K562 (cell line): ENCODE data around the gene CFAP206. TPM values are rescaled to one million over a fixed set of nuclear protein-coding genes. Genes with fewer than 3 reads are reported as not detected.

ENCODE experiments used
- ATAC-seq: fragments of 200-7000 bp; cut with Tn5 transposase; 3 replicates; pipeline ENCODE4 v1.9.1; 2020; ENCODE audit warnings: moderate library complexity
- BruUV-seq: library from RNA; stranded (reverse); fragments of 400-500 nt; replicated peaks from 2 replicates; lab custom pipeline; 2021; lab: Mats Ljungman, UMichigan
- CTCF ChIA-PET: fragments of 300-600 bp; formaldehyde crosslinking; extraction: SDS; loops from one replicate; lab custom pipeline; 2021; ENCODE audit warnings: low intra/inter-chr PET ratio; lab: Yijun Ruan, JAX
- POLR2A ChIA-PET: fragments of 300-600, 350-650 bp; sonication (Branson Sonifier 250); formaldehyde crosslinking; extraction: SDS; loops from one replicate; lab custom pipeline; 2021; ENCODE audit warnings: antibody characterized with exemption, inconsistent platforms; lab: Yijun Ruan, JAX
- DNase-seq, 4 experiments: peaks; one replicate each; pipeline versions ENCODE4 v3.0.0 to v3.0.0-alpha.2; 2011 to 2018; ENCODE audit warnings: low spot score in 3 of 4, mixed read lengths in 3 of 4; ENCODE audit errors: extremely low read depth in 1 of 4
- FAIRE-seq: peaks from 2 replicates; lab custom pipeline; 2011; peaks lifted over from hg19 to GRCh38; lab: Jason Lieb, UNC
- H2AFZ ChIP-seq: 2 replicates; pipeline ENCODE4 v1.6.0; 2011; ENCODE audit warnings: low read depth, low read length, control low read depth, inconsistent platforms
- H3K27ac ChIP-seq: fragments of 200-600 bp; 3 replicates; pipeline ENCODE4 v1.8.0; 2011; ENCODE audit warnings: low read depth, mild to moderate bottlenecking, control low read depth, inconsistent platforms, low read length, moderate library complexity, mixed read lengths; ENCODE audit errors: extremely low read depth
- H3K27me3 ChIP-seq, 2 experiments: fragments of 300-600 bp in 1 of 2; 2 replicates in 1 of 2; 3 replicates in 1 of 2; pipeline versions ENCODE4 v1.6.0 to v1.8.0; 2011; ENCODE audit warnings: inconsistent platforms in 2 of 2, low read length in 2 of 2, mild to moderate bottlenecking in 1 of 2, mixed read lengths in 1 of 2, moderate library complexity in 1 of 2; ENCODE audit not compliant: control insufficient read depth in 2 of 2, insufficient read depth in 2 of 2
- H3K36me3 ChIP-seq: fragments of 300-600 bp; 3 replicates; pipeline ENCODE4 v1.8.0; 2011; ENCODE audit warnings: mild to moderate bottlenecking, low read length, inconsistent platforms; ENCODE audit not compliant: control insufficient read depth, insufficient read depth
- H3K4me1 ChIP-seq, 2 experiments: fragments of 200-600 bp in 1 of 2; replicated peaks in 1 of 2; 2 replicates in 1 of 2; 3 replicates in 1 of 2; pipeline versions ENCODE4 v1.5.1 to v1.8.0; 2011; ENCODE audit warnings: inconsistent platforms in 2 of 2, low read length in 2 of 2, mild to moderate bottlenecking in 1 of 2, mixed read lengths in 1 of 2, moderate library complexity in 1 of 2; ENCODE audit not compliant: control insufficient read depth in 2 of 2, insufficient read depth in 2 of 2
- H3K4me2 ChIP-seq: 2 replicates; pipeline ENCODE4 v1.6.1; 2011; ENCODE audit warnings: low read length, control low read depth, inconsistent platforms, mixed read lengths; ENCODE audit not compliant: insufficient read depth
- H3K4me3 ChIP-seq: fragments of 200-600 bp; sonication (generic), shearing (Covaris generic); 2 replicates; pipeline ENCODE4 v1.5.1; 2016; ENCODE audit warnings: control low read depth, inconsistent platforms
- H3K79me2 ChIP-seq: fragments of 200-600 bp; 3 replicates; pipeline ENCODE4 v1.8.0; 2011; ENCODE audit warnings: low read length, inconsistent platforms; ENCODE audit not compliant: control insufficient read depth, insufficient read depth
- H3K9ac ChIP-seq, 2 experiments: 2 replicates each; pipeline versions ENCODE4 v1.6.0 to v1.6.1; 2011; ENCODE audit warnings: low read depth in 2 of 2, low read length in 2 of 2, control low read depth in 1 of 2, inconsistent platforms in 1 of 2, mild to moderate bottlenecking in 1 of 2, mixed read lengths in 1 of 2; ENCODE audit not compliant: insufficient read depth in 1 of 2
- H3K9me1 ChIP-seq: one replicate; pipeline ENCODE4 v1.6.0; 2011; ENCODE audit warnings: inconsistent platforms, mild to moderate bottlenecking, low read length, moderate library complexity; ENCODE audit not compliant: control insufficient read depth, insufficient read depth
- H3K9me3 ChIP-seq: replicated peaks from 2 replicates; pipeline ENCODE4 v1.5.1; 2011; ENCODE audit warnings: low read depth, low read length, inconsistent platforms; ENCODE audit not compliant: control insufficient read depth, insufficient read depth
- H4K20me1 ChIP-seq: replicated peaks from 2 replicates; pipeline ENCODE4 v1.6.1; 2011; ENCODE audit warnings: low read length, inconsistent platforms, mixed read lengths; ENCODE audit not compliant: control insufficient read depth, insufficient read depth
- ARID3B ChIP-seq: fragments of 250-450 bp; sonication (Bioruptor Pico); IDR thresholded peaks from 2 replicates; pipeline ENCODE4 v1.4.0; 2020; ENCODE audit warnings: borderline replicate concordance
- ARNT ChIP-seq, 2 experiments: fragments of 450-650 bp; IDR thresholded peaks; 2 replicates each; pipeline ENCODE4 v1.6.1; 2016; ENCODE audit warnings: mild to moderate bottlenecking in 1 of 2
- CEBPG ChIP-seq, 3 experiments: fragments of 200-800 bp in 1 of 3; sonication (Bioruptor generic) in 1 of 3; sonication (generic) in 1 of 3; formaldehyde crosslinking in 1 of 3; IDR thresholded peaks in 2 of 3; conservative IDR thresholded peaks in 1 of 3; 2 replicates each; pipeline versions ENCODE4 v1.6.1 to v1.8.0; 2016 to 2022; ENCODE audit warnings: missing compliant biosample characterization in 2 of 3, missing genetic modification characterization in 2 of 3, mild to moderate bottlenecking in 1 of 3, missing genetic modification reagents in 1 of 3
- COPS2 ChIP-seq: fragments of 450-650 bp; conservative IDR thresholded peaks from 2 replicates; pipeline ENCODE4 v1.6.1; 2016; ENCODE audit warnings: mild to moderate bottlenecking, moderate library complexity
- E2F3 ChIP-seq: fragments of 250-450 bp; sonication (Bioruptor Pico); IDR thresholded peaks from 2 replicates; pipeline ENCODE4 v1.4.0; 2020; ENCODE audit warnings: mild to moderate bottlenecking
- KLF10 ChIP-seq: fragments of 250-450 bp; sonication (Bioruptor Pico); IDR thresholded peaks from 2 replicates; pipeline ENCODE4 v1.6.1; 2021; ENCODE audit warnings: matching md5 sums
- PTTG1 ChIP-seq: fragments of 450-650 bp; IDR thresholded peaks from 2 replicates; pipeline ENCODE4 v1.6.1; 2016; ENCODE audit warnings: low read depth, mild to moderate bottlenecking, missing genetic modification characterization, missing compliant biosample characterization
- SMC3 ChIP-seq: conservative IDR thresholded peaks from 2 replicates; pipeline ENCODE4 v1.6.1; 2011; ENCODE audit warnings: low read depth, low read length, improper control_type of control experiment; ENCODE audit not compliant: insufficient read depth
- SRF ChIP-seq, 2 experiments: fragments of 250-450, 450-650 bp in 1 of 2; sonication (Bioruptor Pico) in 1 of 2; sonication (generic) in 1 of 2; formaldehyde crosslinking; IDR thresholded peaks; 2 replicates each; pipeline versions ENCODE4 v1.5.0 to v1.5.1; 2020 to 2022; ENCODE audit warnings: mild to moderate bottlenecking in 1 of 2, missing genetic modification reagents in 1 of 2
- ZNF197 ChIP-seq: fragments of 200-800 bp; sonication (Bioruptor generic); IDR thresholded peaks from 2 replicates; pipeline ENCODE4 v1.6.1; 2016; ENCODE audit warnings: low read depth, missing genetic modification characterization, missing compliant biosample characterization
- ZNF449 ChIP-seq: fragments of 250-450 bp; sonication (Bioruptor Pico); IDR thresholded peaks from 2 replicates; pipeline ENCODE4 v1.8.0; 2022; ENCODE audit warnings: moderate library complexity, mild to moderate bottlenecking, inconsistent platforms
- WGBS: fragments of 100-300 bp; shearing (Covaris generic); methylation state at CpG from one replicate; pipeline ENCODE4 v1.1.6; 2016; ENCODE audit warnings: low coverage, mixed read lengths; ENCODE audit not compliant: insufficient coverage; ENCODE audit errors: missing lambda C conversion rate; 5-methylcytosine and 5-hydroxymethylcytosine counted together
- in situ Hi-C: fragments of 300-500 bp; cut with MboI; formaldehyde crosslinking; loops from 4 replicates; pipeline ENCODE4 v1.15.0; 2018; ENCODE audit warnings: inconsistent platforms, mixed read lengths
- intact Hi-C: fragments of 100-400 bp; cut with micrococcal nuclease; formaldehyde crosslinking; loops from 2 replicates; pipeline ENCODE4 v1.14.2; 2022
- polyA plus RNA-seq, 8 experiments: library from polyadenylated mRNA; depleted of rRNA in 4 of 8; stranded (reverse) in 5 of 8; unstranded in 3 of 8; fragments of >200 nt; fragmentation: Nextera tagmentation in 2 of 8; fragmentation: Illumina TruSeq in 1 of 8; extraction: Ambion mirVana in 2 of 8; extraction: Trizol in 1 of 8; gene quantifications; 2 replicates each; pipeline versions ENCODE4 v1.2.1 to v1.2.3, GENCODE V29; 2011 to 2014; ENCODE audit warnings: inconsistent platforms in 1 of 8, missing spikeins in 1 of 8
- total RNA-seq, 7 experiments: library from RNA; depleted of rRNA in 6 of 7; stranded (reverse); fragments of >200 nt in 6 of 7; fragmentation: Illumina TruSeq in 2 of 7; extraction: Trizol in 2 of 7; gene quantifications; 2 replicates each; pipeline versions ENCODE4 v1.2.1 to v1.2.3, GENCODE V29; 2011 to 2021; ENCODE audit warnings: low replicate concordance in 1 of 7
- TF ChIP-seq, protein P1 (sequence below): fragments of 450-650 bp; IDR thresholded peaks from 2 replicates; pipeline ENCODE4 v1.6.1; 2014; ENCODE audit warnings: low read depth, mild to moderate bottlenecking, moderate library complexity, borderline replicate concordance

Gene CFAP206
- total and polyA plus RNA-seq, 9 of the 15 experiments (the other 6 are each of a cell fraction or from before 2014, with no cell fraction given), result 0.06 to 0.33 (median 0.18) TPM; not detected in 2

- in situ Hi-C loops, result no loop called here
- TF ChIP-seq, protein P1, sequence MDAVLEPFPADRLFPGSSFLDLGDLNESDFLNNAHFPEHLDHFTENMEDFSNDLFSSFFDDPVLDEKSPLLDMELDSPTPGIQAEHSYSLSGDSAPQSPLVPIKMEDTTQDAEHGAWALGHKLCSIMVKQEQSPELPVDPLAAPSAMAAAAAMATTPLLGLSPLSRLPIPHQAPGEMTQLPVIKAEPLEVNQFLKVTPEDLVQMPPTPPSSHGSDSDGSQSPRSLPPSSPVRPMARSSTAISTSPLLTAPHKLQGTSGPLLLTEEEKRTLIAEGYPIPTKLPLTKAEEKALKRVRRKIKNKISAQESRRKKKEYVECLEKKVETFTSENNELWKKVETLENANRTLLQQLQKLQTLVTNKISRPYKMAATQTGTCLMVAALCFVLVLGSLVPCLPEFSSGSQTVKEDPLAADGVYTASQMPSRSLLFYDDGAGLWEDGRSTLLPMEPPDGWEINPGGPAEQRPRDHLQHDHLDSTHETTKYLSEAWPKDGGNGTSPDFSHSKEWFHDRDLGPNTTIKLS, result no peak
- TF ChIP-seq ARID3B (CRISPR knock-in tag), result no peak
- TF ChIP-seq PTTG1 (tag), result no peak
- no peak for TF ChIP-seq CEBPG (CRISPR knock-in tag; IDR thresholded peaks at IDR 0.05)
- no peak for TF ChIP-seq CEBPG (tag; conservative IDR thresholded peaks at IDR 0.05 in 1 of 2, IDR thresholded peaks at IDR 0.05 in 1 of 2)
- no peak for TF ChIP-seq E2F3 (CRISPR knock-in tag)
- TF ChIP-seq SRF (CRISPR knock-in tag; IDR thresholded peaks at IDR 0.05), result no peak
- no peak for TF ChIP-seq SMC3
- no peak for TF ChIP-seq COPS2
- no peak for TF ChIP-seq ARNT (IDR thresholded peaks at IDR 0.05)
- TF ChIP-seq KLF10 (CRISPR knock-in tag), result no peak
- no peak for TF ChIP-seq ZNF449 (CRISPR knock-in tag)
- TF ChIP-seq ZNF197 (CRISPR knock-in tag), result no peak
- POLR2A ChIA-PET, result no interaction called here
- intact Hi-C loops, result no loop called here
- DNase-seq (no peak), ATAC-seq (no peak), FAIRE-seq (no peak)
- Histone ChIP-seq H3K4me3 (no peak overlapping the region), H3K27me3 (0 out of 5 replicates have a peak, but pooled peaks cover 0 to 2% of the 10 kb centered on the region in 2 experiments), H3K27ac (no peak overlapping the region), H3K9me3 (no peaks in the 10 kb centered on the region), H3K4me1 (no peaks in the 10 kb centered on the region), H2AFZ (no peak overlapping the region), H3K4me2 (no peak overlapping the region), H3K9ac (no peak overlapping the region), H3K9me1 (no peaks in the 10 kb centered on the region), H3K36me3 (no peaks in the 10 kb centered on the region), H3K79me2 (no peaks in the 10 kb centered on the region), H4K20me1 (no peaks in the 10 kb centered on the region)
- WGBS, result 3% methylated on average over 2 of the region's 2 CpGs
- CTCF ChIA-PET, result no interaction called here
- BruUV-seq, result no TSS peak
Observed at GRCh38 chr6:87444362-87444761, 36.6 kb downstream of the CFAP206 start.
